HTERT RPE-1 (cell line): Measurements from ENCODE around the gene ALG3.

ENCODE experiments used
- in situ Hi-C: fragments of 300-500 bp; cut with MboI; formaldehyde crosslinking; loops from 4 replicates; pipeline ENCODE4 v1.14.3; 2020; ENCODE audit warnings: low sequenced_read_pairs

ALG3 gene

DNA sequence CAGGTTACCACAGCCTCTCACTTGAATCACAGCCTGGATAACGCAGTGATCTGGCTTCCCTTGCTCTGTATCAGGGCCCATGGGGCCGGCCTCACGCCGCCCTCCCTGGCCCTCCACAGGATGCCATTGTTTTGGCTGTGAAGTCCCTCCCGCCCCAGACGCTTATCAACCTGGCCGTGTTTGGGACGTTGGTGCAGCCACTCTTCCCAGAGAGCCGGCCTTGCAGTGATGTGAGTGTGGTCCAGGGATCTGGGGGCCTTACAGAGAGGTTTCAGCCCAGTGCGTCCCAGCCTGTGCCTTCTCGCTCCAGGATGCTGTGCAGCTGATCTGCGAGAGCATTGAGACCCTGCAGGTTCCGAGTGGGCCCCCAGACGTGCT, 12.7 kb downstream of the ALG3 start:
- in situ Hi-C loops: no loop called here

DNA sequence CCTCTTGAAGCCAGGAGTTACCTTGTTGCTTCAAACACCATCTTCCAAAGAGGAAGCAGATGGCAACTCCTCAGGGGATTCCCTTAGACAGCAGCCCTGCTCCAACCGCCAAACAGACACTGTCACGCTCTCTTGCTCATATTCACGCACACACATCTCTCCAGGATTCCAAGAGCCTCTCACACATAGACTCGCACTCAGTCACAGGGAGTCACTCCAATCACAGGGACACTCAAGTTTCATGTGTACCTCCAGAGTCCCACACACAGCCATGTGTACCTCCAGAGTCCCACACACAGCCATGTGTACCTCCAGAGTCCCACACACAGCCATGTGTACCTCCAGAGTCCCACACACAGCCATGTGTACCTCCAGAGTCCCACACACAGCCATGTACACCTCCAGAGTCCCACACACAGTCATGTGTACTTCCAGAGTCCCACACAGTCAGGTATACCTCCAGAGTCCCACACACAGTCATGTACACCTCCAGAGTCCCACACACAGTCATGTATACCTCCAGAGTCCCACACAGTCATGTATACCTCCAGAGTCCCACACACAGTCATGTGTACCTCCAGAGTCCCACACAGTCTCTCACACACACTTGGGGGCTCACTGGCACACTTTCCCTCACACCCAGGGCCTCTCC, 13.3 kb downstream of the ALG3 start:
- in situ Hi-C loops: no loop called here

DNA sequence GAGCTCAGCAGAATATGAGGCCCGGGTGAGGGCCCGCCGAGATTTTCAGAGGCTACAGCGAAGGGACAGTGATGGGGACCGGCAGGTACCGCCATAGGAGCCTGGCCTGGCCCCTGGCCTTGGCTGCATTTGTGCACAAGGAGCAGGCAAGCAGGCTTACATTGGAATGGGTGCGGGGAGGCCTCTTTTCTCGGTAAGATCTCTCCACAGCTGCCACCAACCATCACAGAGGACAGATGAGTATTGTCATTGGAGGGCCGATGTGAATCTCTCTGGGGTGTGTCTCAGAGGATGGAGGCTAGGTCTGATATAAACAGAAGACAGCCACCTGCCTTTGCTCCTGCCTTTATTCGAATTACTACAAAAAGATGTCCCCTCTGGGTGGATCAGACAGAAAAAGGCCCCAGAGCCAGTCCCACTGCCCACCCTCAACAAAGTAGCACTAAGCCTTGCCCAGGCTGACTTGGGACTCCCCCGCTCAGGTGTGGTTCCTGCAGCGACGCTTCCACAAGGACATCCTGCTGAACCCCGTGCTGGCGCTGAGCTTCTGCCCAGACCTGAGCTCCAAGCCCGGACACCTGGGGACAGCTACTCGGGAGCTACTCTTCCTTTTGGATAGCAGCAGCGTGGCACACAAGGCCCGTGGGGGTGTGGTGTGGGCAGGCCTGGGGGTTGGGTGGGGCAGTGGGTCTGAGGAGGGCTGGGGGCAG, 13.9 kb downstream of the ALG3 start:
- in situ Hi-C loops: no loop called here

GRCh38 chr3:184234224-184234623, 14.5 kb downstream of the ALG3 start:
- in situ Hi-C loops: no loop called here

DNA sequence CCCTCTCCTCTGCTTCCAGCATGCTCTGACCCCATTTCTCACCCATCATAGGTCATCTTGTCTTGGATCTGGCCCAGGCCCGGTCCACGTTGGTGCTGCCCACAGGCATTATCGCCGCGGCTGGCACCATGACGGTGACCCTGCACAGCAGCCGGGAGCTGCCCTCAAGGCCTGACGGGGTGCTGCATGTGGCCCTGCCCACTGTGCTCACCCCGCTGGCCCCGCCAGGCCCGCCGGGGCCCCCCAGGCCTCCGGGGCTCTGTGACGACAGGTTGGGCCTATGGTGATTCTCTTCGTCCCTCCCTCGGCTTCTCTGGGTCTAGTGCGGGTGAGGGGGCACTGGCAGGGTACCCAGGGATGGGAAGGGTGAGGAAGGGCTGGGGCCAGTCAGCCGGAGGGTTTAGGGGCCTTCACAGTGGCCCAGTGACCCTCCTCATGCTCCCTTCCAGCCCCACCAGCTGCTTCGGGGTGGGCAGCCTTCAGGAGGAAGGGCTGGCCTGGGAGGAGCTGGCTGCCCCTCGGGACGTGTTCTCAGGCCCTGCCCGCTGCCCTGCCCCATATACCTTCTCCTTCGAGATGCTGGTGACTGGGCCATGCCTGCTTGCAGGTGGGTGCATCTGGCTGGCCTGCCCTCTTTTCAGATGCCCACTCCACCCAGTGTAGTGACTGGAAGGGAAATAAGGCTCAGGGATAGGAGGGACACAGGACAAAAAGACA, 15.5 kb downstream of the ALG3 start:
- in situ Hi-C loops: no loop called here

GRCh38 chr3:184231671-184232070, 17.1 kb downstream of the ALG3 start:
- in situ Hi-C loops: no loop called here

GRCh38 chr3:184230603-184231528, 17.9 kb downstream of the ALG3 start:
- in situ Hi-C loops: no loop called here

DNA sequence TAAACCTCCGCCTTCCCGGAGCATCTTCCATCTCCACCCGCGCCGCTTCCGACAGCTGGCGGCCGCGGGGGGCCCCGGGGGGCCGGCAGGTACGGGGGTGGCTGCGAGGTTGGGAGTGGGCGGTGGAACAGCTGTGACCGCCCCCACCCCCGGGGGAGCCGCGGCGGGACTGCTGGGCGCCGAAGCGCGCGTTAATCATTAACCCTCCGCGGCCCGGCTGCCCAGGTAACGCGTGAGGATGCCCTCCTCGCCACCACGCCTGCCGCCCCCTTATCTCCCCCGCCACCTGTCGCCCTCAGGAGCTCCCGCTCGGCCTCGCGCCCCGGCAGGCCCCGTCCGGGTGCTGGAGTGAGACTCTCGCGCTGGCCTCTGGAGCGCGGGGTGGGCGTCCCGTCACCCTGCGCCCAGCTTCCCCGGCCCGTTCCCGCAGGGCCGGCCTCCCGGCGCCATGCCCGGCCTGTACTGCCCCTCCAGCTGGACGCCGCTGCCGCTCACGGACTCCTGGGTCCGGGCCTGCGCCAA, 18.6 kb downstream of the ALG3 start:
- in situ Hi-C loops: no loop called here

DNA sequence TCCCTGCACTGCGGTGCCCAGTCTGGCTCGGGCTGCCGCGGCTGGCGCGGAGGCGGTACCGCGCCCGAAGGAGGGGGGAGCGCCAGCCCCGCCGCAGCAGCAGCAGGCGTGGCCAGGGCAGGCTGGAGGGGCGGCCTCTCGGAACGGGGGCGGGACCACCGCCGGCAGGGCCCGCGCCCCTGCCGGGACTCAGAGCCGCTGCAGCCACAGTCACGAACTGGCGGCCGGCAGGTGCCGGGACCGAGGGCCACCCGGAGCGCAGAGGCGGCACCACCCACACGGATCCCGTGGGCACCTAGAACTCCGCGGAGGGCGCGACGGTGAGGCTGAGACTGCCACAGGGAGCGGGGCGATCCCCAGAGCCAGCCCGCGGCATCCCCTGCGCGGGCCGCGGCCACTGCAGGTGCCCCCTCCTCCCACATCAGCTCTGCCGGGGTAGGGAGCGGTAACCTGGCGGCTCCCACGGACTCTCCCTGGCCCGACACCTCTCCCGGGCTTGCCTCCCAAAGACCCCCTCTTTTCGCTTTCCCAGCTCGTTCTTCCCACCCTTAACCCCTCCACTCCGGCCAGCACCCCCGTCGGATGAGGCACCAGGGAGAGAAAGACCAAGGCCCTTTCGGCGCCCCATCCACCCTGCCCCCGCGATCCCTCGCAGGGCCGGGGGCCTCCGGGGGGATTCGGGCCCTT, 19.2 kb downstream of the ALG3 start, which contains the start of gene VWA5B2:
TSS of gene VWA5B2 (plus strand) at position 192 of the 687 bp plus-strand sequence. CDS start 944 bp downstream, outside the sequence.
- in situ Hi-C loops: no loop called here

GRCh38 chr3:184228376-184229137, 20.2 kb downstream of the ALG3 start:
- in situ Hi-C loops: no loop called here

GRCh38 chr3:184227481-184227935, 21.3 kb downstream of the ALG3 start:
- in situ Hi-C loops: no loop called here

GRCh38 chr3:184223946-184224345, 24.8 kb downstream of the ALG3 start:
- in situ Hi-C loops: no loop called here

DNA sequence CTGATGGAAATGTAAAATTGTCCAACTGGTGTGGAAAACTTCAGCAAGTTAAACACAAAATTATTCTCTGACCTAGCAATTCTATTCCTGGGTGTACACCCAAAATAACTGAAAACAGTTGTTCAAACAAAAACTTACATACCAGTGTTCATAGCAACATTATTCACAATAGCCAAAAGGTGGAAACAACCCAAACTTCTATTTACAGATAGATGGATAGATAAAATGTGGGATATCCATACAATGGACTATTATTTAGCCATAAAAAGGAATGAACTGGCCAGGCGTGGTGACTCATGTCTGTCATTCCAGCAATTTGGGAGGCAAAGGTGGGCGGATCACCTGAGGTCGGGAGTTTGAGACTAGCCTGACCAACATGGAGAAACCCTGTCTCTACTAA, 26.2 kb downstream of the ALG3 start:
- in situ Hi-C loops: no loop called here

DNA sequence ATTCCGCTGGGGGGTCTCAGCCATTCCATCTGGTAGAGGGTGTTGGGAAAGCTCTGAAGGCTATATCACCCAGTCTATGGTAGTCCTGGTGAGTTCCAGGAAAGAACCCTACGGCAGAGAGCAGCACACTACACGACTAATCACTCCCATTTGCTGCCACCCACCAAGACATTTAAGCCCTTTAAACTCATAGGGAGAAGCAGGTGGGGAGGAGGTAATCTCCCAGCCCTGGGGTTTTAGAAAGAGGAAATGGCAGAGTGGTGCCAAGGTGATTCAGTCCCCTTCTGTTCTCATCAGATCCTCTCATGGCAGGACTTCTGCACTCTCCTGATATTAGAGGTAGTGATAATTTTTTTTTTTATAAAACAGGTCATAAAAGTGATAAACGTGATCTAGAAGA, 29.9 kb downstream of the ALG3 start:
- in situ Hi-C loops: no loop called here

- in situ Hi-C loops: no loop called here
Measured at GRCh38 chr3:184211718-184212117, 37.0 kb downstream of the ALG3 start.

- in situ Hi-C loops: no loop called here
Measured at GRCh38 chr3:184211297-184211696, 37.5 kb downstream of the ALG3 start.

- in situ Hi-C loops: no loop called here
Measured at GRCh38 chr3:184209146-184209923, 39.4 kb downstream of the ALG3 start.

GRCh38 chr3:184203526-184203925, 45.2 kb downstream of the ALG3 start:
- in situ Hi-C loops: no loop called here
